Naive thymus-derived CD4-positive, alpha-beta T cell (primary cell): ENCODE data around the gene CBLB. TPM values are rescaled to one million over a fixed set of nuclear protein-coding genes. Genes with fewer than 3 reads are reported as not detected.

ENCODE experiments used
- ATAC-seq: fragments of 150-1000 bp; cut with Tn5 transposase; 2 replicates; pipeline ENCODE4 v1.10.0; 2021; ENCODE audit warnings: mild to moderate bottlenecking, moderate library complexity
- CTCF ChIA-PET: fragments of 350-600 bp; sonication (Branson Sonifier 250); formaldehyde crosslinking; loops from one replicate; lab custom pipeline; 2021; ENCODE audit warnings: antibody characterized with exemption; lab: Charles Lee
- POLR2A ChIA-PET: fragments of 350-600 bp; sonication (Branson Sonifier 250); formaldehyde crosslinking; loops from one replicate; lab custom pipeline; 2021; ENCODE audit warnings: antibody characterized with exemption, inconsistent platforms; lab: Charles Lee
- DNase-seq, 9 donors: peaks; one replicate each; pipeline versions ENCODE4 v3.0.0 to v3.0.0-alpha.2; 2020 to 2022; ENCODE audit warnings: mixed read lengths in 1 of 9
- H3K27ac ChIP-seq: one replicate; pipeline ENCODE4 v1.7.0; 2013; ENCODE audit warnings: mild to moderate bottlenecking, low read depth, low read length, moderate library complexity
- H3K27me3 ChIP-seq, 2 donors: one replicate each; pipeline ENCODE4 v1.7.0; 2013; ENCODE audit warnings: low read length in 2 of 2, mild to moderate bottlenecking in 2 of 2, moderate library complexity in 2 of 2; ENCODE audit not compliant: control insufficient read depth in 2 of 2, insufficient read depth in 2 of 2
- H3K36me3 ChIP-seq, 3 experiments: 1 replicate in 2 of 3; 2 replicates in 1 of 3; pipeline ENCODE4 v1.7.0; 2013; ENCODE audit warnings: low read length in 3 of 3, mild to moderate bottlenecking in 3 of 3, moderate library complexity in 1 of 3; ENCODE audit not compliant: insufficient read depth in 3 of 3, control insufficient read depth in 2 of 3
- H3K4me1 ChIP-seq, 2 donors: one replicate each; pipeline ENCODE4 v1.7.0; 2013; ENCODE audit warnings: low read length in 2 of 2, mild to moderate bottlenecking in 2 of 2, moderate library complexity in 1 of 2; ENCODE audit not compliant: control insufficient read depth in 2 of 2, insufficient read depth in 2 of 2
- H3K4me3 ChIP-seq: 2 replicates; pipeline ENCODE4 v1.7.0; 2013; ENCODE audit warnings: mild to moderate bottlenecking, low read length
- H3K9me3 ChIP-seq, 3 experiments: 1 replicate in 2 of 3; 2 replicates in 1 of 3; pipeline ENCODE4 v1.7.0; 2013; ENCODE audit warnings: low read length in 3 of 3; ENCODE audit not compliant: control insufficient read depth in 2 of 3
- H3K27ac Mint-ChIP-seq, 9 donors: one replicate each; pipeline ENCODE4 v1.8.0; 2020 to 2022; ENCODE audit warnings: mixed read lengths in 9 of 9, mild to moderate bottlenecking in 8 of 9, moderate library complexity in 5 of 9, inconsistent platforms in 2 of 9
- H3K27me3 Mint-ChIP-seq, 5 donors: one replicate each; pipeline ENCODE4 v1.8.0; 2021 to 2022; ENCODE audit warnings: mixed read lengths in 5 of 5, mild to moderate bottlenecking in 1 of 5
- H3K36me3 Mint-ChIP-seq, 5 donors: one replicate each; pipeline ENCODE4 v1.8.0; 2020 to 2022; ENCODE audit warnings: mixed read lengths in 5 of 5, mild to moderate bottlenecking in 3 of 5, inconsistent platforms in 1 of 5
- H3K4me1 Mint-ChIP-seq, 7 donors: one replicate each; pipeline ENCODE4 v1.8.0; 2020 to 2022; ENCODE audit warnings: mixed read lengths in 7 of 7, mild to moderate bottlenecking in 3 of 7, inconsistent platforms in 1 of 7
- H3K4me3 Mint-ChIP-seq, 10 donors: one replicate each; pipeline ENCODE4 v1.8.0; 2020 to 2022; ENCODE audit warnings: mild to moderate bottlenecking in 10 of 10, mixed read lengths in 10 of 10, moderate library complexity in 6 of 10, inconsistent platforms in 2 of 10
- H3K9me3 Mint-ChIP-seq, 11 donors: one replicate each; pipeline ENCODE4 v1.8.0; 2020 to 2022; ENCODE audit warnings: mixed read lengths in 11 of 11, mild to moderate bottlenecking in 4 of 11, inconsistent platforms in 1 of 11, moderate library complexity in 1 of 11
- intact Hi-C, 2 donors: fragments of 100-400 bp; cut with micrococcal nuclease; formaldehyde crosslinking; loops; one replicate each; pipeline ENCODE4 v1.15.1; 2023
- polyA plus RNA-seq, 2 donors: library from polyadenylated mRNA; unstranded; fragments of 300-500 nt; fragmentation: Illumina TruSeq; gene quantifications; one replicate each; pipeline ENCODE4 v1.2.3, GENCODE V29; 2021
- total RNA-seq, 6 experiments: library from RNA in 5 of 6; stranded (reverse) in 5 of 6; gene quantifications; 1 replicate in 5 of 6; 2 replicates in 1 of 6; pipeline ENCODE4 v1.2.3 and lab custom pipeline; 2021 to 2026

Gene CBLB
- total and polyA plus RNA-seq, 7 experiments from 2014 or later, result 22.4 to 135 (median 97.8) TPM

- Histone ChIP-seq H3K4me3 (no peak overlapping the region), H3K4me1 (peaks cover 22 to 55% of the 10 kb centered on the region in 2 donors), H3K27me3 (no peaks in the 10 kb centered on the region), H3K36me3 (no peaks in the 10 kb centered on the region), H3K9me3 (no peaks in the 10 kb centered on the region), H3K27ac (no peak overlapping the region)
- Mint-ChIP-seq H3K27ac (peak overlapping the region in 2 of 9 donors; percentile 8 to 13), H3K36me3 (peaks cover 8 to 73% (median 35%) of the 10 kb centered on the region in 5 donors), H3K9me3 (peaks cover 0 to 10% (median 0%) of the 10 kb centered on the region in 11 donors), H3K4me3 (no peak overlapping the region), H3K27me3 (no peaks in the 10 kb centered on the region), H3K4me1 (peaks cover 47 to 98% (median 87%) of the 10 kb centered on the region in 7 donors)
- intact Hi-C loops, result loop anchor here in 1 of 2 donors (1.0 kb wide), 1 partner anchor 9 kb away; no protein-coding TSS in a partner anchor
- DNase-seq (no peak), ATAC-seq (no peak)
- POLR2A ChIA-PET, result interaction anchor here (0.6 to 1.3 kb wide), 3 partner anchors 9 to 47 kb away, joined by 3 to 4 read pairs (median 3); no protein-coding TSS in a partner anchor
- CTCF ChIA-PET, result no interaction called here
Measured at GRCh38 chr3:105773291-105773690, 95.5 kb downstream of the CBLB start.

DNA sequence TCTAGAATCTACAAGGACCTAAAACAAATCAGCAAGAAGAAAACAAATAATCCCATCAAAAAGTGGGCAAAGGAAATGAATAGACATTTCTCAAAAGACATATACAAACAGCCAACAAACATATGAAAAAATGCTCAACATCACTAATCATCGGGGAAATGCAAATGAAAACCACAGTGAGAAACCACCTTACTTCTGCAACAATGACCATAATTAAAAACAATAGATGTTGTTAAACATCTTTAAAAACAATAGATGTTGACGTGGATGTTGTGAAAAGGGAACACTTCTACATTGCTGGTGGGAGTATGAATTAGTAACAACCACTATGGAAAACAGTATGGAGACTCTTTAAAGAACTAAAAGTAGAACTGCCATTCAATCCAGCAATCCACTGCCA lies 96.2 kb downstream of the CBLB start:
- H3K4me1 Mint-ChIP-seq, result peaks cover 53 to 98% (median 87%) of the 10 kb centered on the region in 7 donors

DNA sequence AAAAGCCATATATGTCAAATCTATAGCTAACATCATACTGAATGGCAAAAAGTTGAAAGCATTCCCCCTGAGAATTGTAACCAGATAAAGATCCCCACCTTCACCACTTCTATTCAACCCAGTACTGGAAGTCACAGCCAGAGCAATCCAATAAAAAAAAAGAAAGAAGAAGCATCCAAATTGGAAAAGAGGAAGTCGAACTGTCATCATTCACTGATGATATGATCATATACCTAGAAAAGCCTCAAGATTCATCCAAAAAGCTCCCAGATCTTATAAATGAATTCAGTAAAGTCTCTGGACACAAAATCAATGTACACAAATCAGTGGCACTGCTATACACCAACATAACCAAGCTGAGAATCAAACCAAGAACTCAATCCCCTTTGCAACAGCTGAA lies 97.4 kb downstream of the CBLB start:
- ATAC-seq, result no peak
- CTCF ChIA-PET, result no interaction called here
- intact Hi-C loops, result no loop called here
- Histone ChIP-seq H3K36me3 (no peaks in the 10 kb centered on the region), H3K27me3 (no peaks in the 10 kb centered on the region), H3K4me1 (peaks cover 31 to 66% of the 10 kb centered on the region in 2 donors), H3K4me3 (no peak overlapping the region), H3K9me3 (no peaks in the 10 kb centered on the region), H3K27ac (no peak overlapping the region)
- Mint-ChIP-seq H3K9me3 (peaks cover 0 to 8% (median 0%) of the 10 kb centered on the region in 11 donors), H3K27ac (peak overlapping the region in 4 of 9 donors; percentile 2 to 34 (median 18)), H3K36me3 (peaks cover 8 to 68% (median 33%) of the 10 kb centered on the region in 5 donors), H3K4me3 (peak overlapping the region in 3 of 10 donors; percentile 0 to 15 (median 2)), H3K27me3 (no peaks in the 10 kb centered on the region), H3K4me1 (peaks cover 56 to 97% (median 89%) of the 10 kb centered on the region in 7 donors)
- no peak for DNase-seq
- POLR2A ChIA-PET, result interaction anchor here (0.9 to 1.5 kb wide), 2 partner anchors 11 to 64 kb away, joined by 3 read pairs; no protein-coding TSS in a partner anchor

More for the DNA sequence above, 96.2 kb downstream of the CBLB start:
- H3K36me3 Mint-ChIP-seq, result peaks cover 8 to 74% (median 33%) of the 10 kb centered on the region in 5 donors
- Histone ChIP-seq H3K4me1 (peaks cover 29 to 62% of the 10 kb centered on the region in 2 donors), H3K4me3 (no peak overlapping the region), H3K36me3 (no peaks in the 10 kb centered on the region), H3K9me3 (no peaks in the 10 kb centered on the region), H3K27ac (no peak overlapping the region), H3K27me3 (no peaks in the 10 kb centered on the region)
- no peaks in the 10 kb centered on the region for H3K27me3 Mint-ChIP-seq
- ChIA-PET POLR2A (interaction anchor here (0.6 to 1.3 kb wide), 3 partner anchors 10 to 32 kb away, joined by 3 to 4 read pairs (median 3); no protein-coding TSS in a partner anchor), CTCF (no interaction called here)
- peak overlapping the region in 2 of 10 donors; percentile 3 to 13 for H3K4me3 Mint-ChIP-seq
- H3K9me3 Mint-ChIP-seq, result peaks cover 0 to 8% (median 0%) of the 10 kb centered on the region in 11 donors
- intact Hi-C loops, result loop anchor here in 1 of 2 donors (1.0 kb wide), 1 partner anchor 10 kb away; no protein-coding TSS in a partner anchor
- no peak for DNase-seq
- no peak for ATAC-seq
- peak overlapping the region in 2 of 9 donors; percentile 8 to 22 for H3K27ac Mint-ChIP-seq

DNA sequence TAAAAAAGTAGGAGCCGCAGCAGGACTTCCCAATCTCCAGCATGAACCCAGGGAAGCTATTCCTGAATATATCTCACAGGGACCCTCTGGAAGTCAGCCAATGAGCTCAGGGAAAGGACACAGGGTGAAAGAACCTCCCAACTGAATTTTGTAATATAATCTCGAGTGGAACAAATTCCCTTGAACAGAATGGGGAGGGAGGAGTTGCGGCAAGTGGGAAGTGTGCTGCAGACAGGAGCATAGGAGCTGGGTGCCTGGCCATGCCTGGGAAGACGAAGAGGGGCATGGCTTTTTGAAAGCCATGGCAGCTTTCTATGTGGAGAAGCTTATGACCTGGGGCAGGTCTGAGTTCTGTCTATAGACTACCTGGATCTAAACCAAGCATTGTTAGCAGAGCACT lies 98.4 kb downstream of the CBLB start:
- H3K27me3 ChIP-seq, result no peaks in the 10 kb centered on the region
- POLR2A ChIA-PET, result interaction anchor here (1.5 kb wide), 1 partner anchor 10 kb away, joined by 3 read pairs; no protein-coding TSS in a partner anchor
- DNase-seq (no peak), ATAC-seq (no peak)
- H3K4me3 ChIP-seq, result no peak overlapping the region
- Mint-ChIP-seq H3K4me3 (peak overlapping the region in 1 of 10 donors; percentile 2), H3K9me3 (peaks cover 0 to 9% (median 0%) of the 10 kb centered on the region in 11 donors), H3K27me3 (no peaks in the 10 kb centered on the region), H3K4me1 (peaks cover 61 to 97% (median 94%) of the 10 kb centered on the region in 7 donors), H3K27ac (peak overlapping the region in 2 of 9 donors; percentile 34 to 39), H3K36me3 (peaks cover 8 to 74% (median 33%) of the 10 kb centered on the region in 5 donors)
- CTCF ChIA-PET, result no interaction called here
- H3K4me1 ChIP-seq, result peaks cover 40 to 71% of the 10 kb centered on the region in 2 donors
- no peaks in the 10 kb centered on the region for H3K9me3 ChIP-seq
- no peak overlapping the region for H3K27ac ChIP-seq
- intact Hi-C loops, result no loop called here
- no peaks in the 10 kb centered on the region for H3K36me3 ChIP-seq

- ChIA-PET CTCF (interaction anchor here (1.1 kb wide), 1 partner anchor 15 kb away, joined by 3 read pairs; no protein-coding TSS in a partner anchor), POLR2A (interaction anchor here (0.7 to 1.2 kb wide), 3 partner anchors 18 to 100 kb away, joined by 3 to 5 read pairs (median 3); no protein-coding TSS in a partner anchor)
- Mint-ChIP-seq H3K27me3 (no peaks in the 10 kb centered on the region), H3K4me1 (peaks cover 64 to 96% (median 91%) of the 10 kb centered on the region in 7 donors), H3K4me3 (peak overlapping the region; percentile 21 to 75 (median 67)), H3K27ac (peak overlapping the region in 8 of 9 donors; percentile 28 to 90 (median 78)), H3K36me3 (peaks cover 20 to 72% (median 37%) of the 10 kb centered on the region in 5 donors), H3K9me3 (peaks cover 0 to 19% (median 6%) of the 10 kb centered on the region in 11 donors)
- Histone ChIP-seq H3K36me3 (peaks cover 0 to under 1% (median 0%) of the 10 kb centered on the region in 3 experiments), H3K4me1 (peaks cover 46 to 63% of the 10 kb centered on the region in 2 donors), H3K4me3 (peak overlapping the region; percentile 31), H3K27me3 (no peaks in the 10 kb centered on the region), H3K27ac (peak overlapping the region; percentile 8), H3K9me3 (peaks cover 0 to 2% (median 0%) of the 10 kb centered on the region in 3 experiments)
- intact Hi-C loops, result loop anchor here in 1 of 2 donors (5.0 kb wide), 1 partner anchor 35 kb away; no protein-coding TSS in a partner anchor
- no peak for ATAC-seq
- no peak for DNase-seq
Measured at GRCh38 chr3:105767776-105768175, 101.0 kb downstream of the CBLB start.

DNA sequence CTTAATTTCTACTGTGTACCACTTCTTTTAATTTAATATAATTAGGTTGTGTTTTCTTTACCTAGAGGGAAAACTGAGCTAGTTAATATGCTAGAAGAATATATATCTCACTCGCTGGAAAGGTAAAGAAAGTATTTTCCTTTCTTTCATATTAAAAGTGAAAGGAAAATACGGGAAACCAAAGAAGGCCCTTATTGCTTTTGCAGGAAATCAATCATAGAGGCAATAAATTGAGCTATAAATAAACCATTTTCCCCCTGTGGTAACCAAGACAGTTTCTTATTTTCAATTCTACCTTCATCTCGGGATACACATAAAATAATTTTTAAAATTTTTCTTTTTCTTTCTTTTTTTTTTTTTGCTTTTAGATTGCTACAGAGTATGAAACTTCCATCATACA lies 101.6 kb downstream of the CBLB start:
- no peaks in the 10 kb centered on the region for H3K27me3 Mint-ChIP-seq
- Histone ChIP-seq H3K27me3 (no peaks in the 10 kb centered on the region), H3K4me3 (no peak overlapping the region), H3K27ac (peak overlapping the region; percentile 54), H3K36me3 (peaks cover 0 to 6% (median 1%) of the 10 kb centered on the region in 3 experiments), H3K9me3 (peaks cover 0 to 8% (median 0%) of the 10 kb centered on the region in 3 experiments), H3K4me1 (peaks cover 44 to 58% of the 10 kb centered on the region in 2 donors)
- H3K4me3 Mint-ChIP-seq, result peak overlapping the region; percentile 55 to 75 (median 66)
- ChIA-PET CTCF (interaction anchor here (1.1 kb wide), 1 partner anchor 16 kb away, joined by 3 read pairs; no protein-coding TSS in a partner anchor), POLR2A (interaction anchor here (1.2 kb wide), 1 partner anchor 17 kb away, joined by 5 read pairs; no protein-coding TSS in a partner anchor)
- peak overlapping the region; percentile 58 to 90 (median 81) for H3K27ac Mint-ChIP-seq
- H3K4me1 Mint-ChIP-seq, result peaks cover 61 to 94% (median 88%) of the 10 kb centered on the region in 7 donors
- H3K9me3 Mint-ChIP-seq, result peaks cover 0 to 24% (median 10%) of the 10 kb centered on the region in 11 donors
- peaks cover 25 to 72% (median 37%) of the 10 kb centered on the region in 5 donors for H3K36me3 Mint-ChIP-seq
- DNase-seq, result no peak
- intact Hi-C loops, result loop anchor here in 1 of 2 donors (5.0 kb wide), 1 partner anchor 35 kb away; no protein-coding TSS in a partner anchor
- ATAC-seq, result no peak
